Tracheal epithelial cell (primary cell): ENCODE results near the gene QRFPR. TPM values are rescaled to one million over a fixed set of nuclear protein-coding genes. Genes with fewer than 3 reads are reported as not detected.

Source experiments
- total RNA-seq: library from RNA; depleted of rRNA; stranded (reverse); fragments of >200 nt; gene quantifications from 2 replicates; pipeline ENCODE4 v1.2.1, GENCODE V29; 2014

QRFPR gene
- total RNA-seq = 0.24 TPM in 1 of 2 replicates, not detected in the other

GRCh38 chr4:121380776-121381462, at the start of gene QRFPR:
Gene QRFPR, minus strand, starts transcription at chr4:121381018. Its CDS starts 371 bp downstream, at chr4:121380647.

Other genes with a start within 250 kb of the QRFPR start
- gene TNIP3, start 216.7 kb downstream of the QRFPR start, total RNA-seq = 0.48 TPM in 1 of 2 replicates, not detected in the other